Progenitor cell of endocrine pancreas (in vitro differentiated cells): ENCODE measurements around the gene C19orf38. TPM values are rescaled to one million over a fixed set of nuclear protein-coding genes. Genes with fewer than 3 reads are reported as not detected.

Experiments
- DNase-seq: peaks from one replicate; pipeline ENCODE4 v3.0.0; 2021; ENCODE audit warnings: low spot score; ENCODE audit not compliant: unreplicated experiment
- H3K27ac Mint-ChIP-seq: 2 replicates; pipeline ENCODE4 v1.8.0; 2021; ENCODE audit warnings: mild to moderate bottlenecking, moderate library complexity, mixed read lengths
- H3K27me3 Mint-ChIP-seq: 2 replicates; pipeline ENCODE4 v1.8.0; 2021; ENCODE audit warnings: mixed read lengths
- H3K36me3 Mint-ChIP-seq: 2 replicates; pipeline ENCODE4 v1.8.0; 2022; ENCODE audit warnings: mixed read lengths; ENCODE audit not compliant: insufficient read depth
- H3K4me1 Mint-ChIP-seq: 2 replicates; pipeline ENCODE4 v1.8.0; 2021; ENCODE audit warnings: low read depth, mixed read lengths
- H3K4me3 Mint-ChIP-seq: 2 replicates; pipeline ENCODE4 v1.8.0; 2021; ENCODE audit warnings: low read depth, mild to moderate bottlenecking, moderate library complexity, mixed read lengths
- H3K9me3 Mint-ChIP-seq: 2 replicates; pipeline ENCODE4 v1.8.0; 2021; ENCODE audit warnings: low read depth, mixed read lengths
- CTCF ChIP-seq: fragments of 200-600 bp; sonication (generic); IDR thresholded peaks from one replicate; pipeline ENCODE4 v1.5.0; 2021; ENCODE audit warnings: antibody characterized with exemption, mild to moderate bottlenecking; ENCODE audit not compliant: unreplicated experiment
- total RNA-seq: library from RNA; stranded (reverse); gene quantifications from 2 replicates; pipeline ENCODE4 v1.2.1, GENCODE V29; 2021

The C19orf38 gene
- total RNA-seq, 1 donor from 2014 or later: 0.31 TPM

GRCh38 chr19:10891405-10892086 is 43.3 kb downstream of the C19orf38 start:
- Mint-ChIP-seq H3K27me3 (no peaks in the 10 kb centered on the region), H3K36me3 (no peaks in the 10 kb centered on the region), H3K4me3 (peak overlapping the region; percentile 1), H3K4me1 (peaks cover 28% of the 10 kb centered on the region), H3K9me3 (no peaks in the 10 kb centered on the region), H3K27ac (peak overlapping the region; percentile 98)
- DNase-seq: no peak
- no peak for TF ChIP-seq CTCF

- Mint-ChIP-seq H3K27ac (peak overlapping the region; percentile 98), H3K27me3 (no peaks in the 10 kb centered on the region), H3K4me3 (no peak overlapping the region), H3K36me3 (no peaks in the 10 kb centered on the region), H3K9me3 (no peaks in the 10 kb centered on the region), H3K4me1 (peaks cover 30% of the 10 kb centered on the region)
- TF ChIP-seq CTCF: no peak
- no peak for DNase-seq
Measured at GRCh38 chr19:10892256-10892655, 44.0 kb downstream of the C19orf38 start.

DNA sequence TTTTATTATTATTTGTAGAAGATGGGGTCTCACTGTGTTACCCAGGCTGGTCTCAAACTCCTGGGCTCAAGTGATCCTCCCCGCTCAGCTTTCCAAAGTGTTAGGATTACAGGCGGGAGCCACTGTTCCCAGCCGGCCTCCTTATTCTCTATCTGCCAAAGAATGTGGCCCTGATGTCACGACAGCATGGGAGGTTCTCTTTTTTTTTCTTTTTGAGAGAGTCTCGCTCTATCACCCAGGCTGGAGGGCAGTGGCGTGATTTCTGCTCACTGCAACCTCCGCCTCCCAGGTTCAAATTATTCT is 46.6 kb downstream of the C19orf38 start:
- no peak for DNase-seq
- Mint-ChIP-seq H3K27me3 (no peaks in the 10 kb centered on the region), H3K4me3 (no peak overlapping the region), H3K36me3 (no peaks in the 10 kb centered on the region), H3K27ac (no peak overlapping the region), H3K4me1 (peaks cover 23% of the 10 kb centered on the region), H3K9me3 (no peaks in the 10 kb centered on the region)
- TF ChIP-seq CTCF: no peak

DNA sequence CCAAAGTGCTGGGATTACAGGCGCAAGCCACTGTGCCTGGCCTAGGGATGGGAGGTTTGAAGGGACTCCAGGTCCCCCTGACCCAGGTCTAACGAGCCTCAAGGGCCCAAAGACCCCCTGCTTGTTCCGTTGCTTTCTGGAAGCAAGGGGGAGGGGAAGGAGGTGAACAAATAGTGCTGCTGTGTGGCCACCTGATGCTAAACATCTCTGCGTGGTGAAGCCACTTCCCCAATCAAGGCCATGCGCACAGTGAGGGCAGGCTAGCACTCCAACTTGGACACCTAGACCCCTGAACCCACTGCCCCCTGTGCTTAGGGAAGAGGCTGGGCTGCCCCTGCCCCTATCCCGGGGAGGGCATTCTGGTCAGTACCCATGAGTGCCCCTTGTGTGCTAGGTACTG is 47.1 kb downstream of the C19orf38 start:
- TF ChIP-seq CTCF: no peak
- Mint-ChIP-seq H3K4me1 (peaks cover 23% of the 10 kb centered on the region), H3K4me3 (no peak overlapping the region), H3K9me3 (no peaks in the 10 kb centered on the region), H3K27me3 (no peaks in the 10 kb centered on the region), H3K36me3 (no peaks in the 10 kb centered on the region), H3K27ac (peak overlapping the region; percentile 67)
- no peak for DNase-seq

- DNase-seq: no peak
- no peaks in the 10 kb centered on the region for H3K27me3 Mint-ChIP-seq
- no peaks in the 10 kb centered on the region for H3K36me3 Mint-ChIP-seq
- no peak overlapping the region for H3K4me3 Mint-ChIP-seq
- peaks cover 23% of the 10 kb centered on the region for H3K4me1 Mint-ChIP-seq
- peak; percentile 29 for TF ChIP-seq CTCF
- H3K27ac Mint-ChIP-seq: peak overlapping the region; percentile 67
- H3K9me3 Mint-ChIP-seq: no peaks in the 10 kb centered on the region
Measured at GRCh38 chr19:10895920-10896319, 47.7 kb downstream of the C19orf38 start.
